ENCODE results near the gene RB1. TPM values are rescaled to one million over a fixed set of nuclear protein-coding genes. Genes with fewer than 3 reads are reported as not detected.
"Not testable (repeated sequence)": the region's sequence is repeated elsewhere in the genome, so short reads cannot be mapped to it uniquely, and the experiment has no call there.

RB1 gene
- polyA plus RNA-seq, 1 donor from 2014 or later, result 29.5 TPM

GRCh38 chr13:48448959-48449614 is 145.5 kb downstream of the RB1 start:
- no peak overlapping the region for H3K27ac ChIP-seq (ENCODE audit: low read length)
- no peaks in the 10 kb centered on the region for H3K9me3 ChIP-seq (ENCODE audit: low read length)
- H3K9me2 ChIP-seq (ENCODE audit: insufficient read depth, low read length), result no peaks in the 10 kb centered on the region
- H3F3A ChIP-seq (ENCODE audit: insufficient read depth, low read length, poor library complexity, severe bottlenecking), result no peaks in the 10 kb centered on the region
- H3K27me3 ChIP-seq (ENCODE audit: insufficient read depth, low read depth, low read length), result no peaks in the 10 kb centered on the region
- H4K20me1 ChIP-seq (ENCODE audit: insufficient read depth), result no peaks in the 10 kb centered on the region
- H3K4me2 ChIP-seq (ENCODE audit: low read length), result no peak overlapping the region
- no peaks in the 10 kb centered on the region for H3K79me2 ChIP-seq (replicated peaks; ENCODE audit: insufficient read depth, low read length)
- H3K9ac ChIP-seq (ENCODE audit: low read length), result no peak overlapping the region
- H3K4me3 ChIP-seq (ENCODE audit: low read length), result no peak overlapping the region
- no peak overlapping the region for H2AFZ ChIP-seq (ENCODE audit: low read depth, low read length)
- TF ChIP-seq TAF1 (IDR thresholded peaks at IDR 0.05; ENCODE audit: low read depth), result no peak
- no peak for TF ChIP-seq RAD21 (conservative IDR thresholded peaks at IDR 0.05)
- TF ChIP-seq EZH2 (IDR thresholded peaks at IDR 0.05; ENCODE audit: borderline replicate concordance, insufficient read depth, low read length, poor library complexity, severe bottlenecking), result no peak
- TF ChIP-seq POLR2AphosphoS5 (IDR thresholded peaks at IDR 0.05), result no peak
- TF ChIP-seq REST (IDR thresholded peaks at IDR 0.05; ENCODE audit: borderline replicate concordance), result no peak
- TF ChIP-seq EP300 (conservative IDR thresholded peaks at IDR 0.05; ENCODE audit: poor library complexity, severe bottlenecking), result no peak
- no peak for TF ChIP-seq SMC3 (conservative IDR thresholded peaks at IDR 0.05; ENCODE audit: poor library complexity)
- no peak for TF ChIP-seq MXI1 (conservative IDR thresholded peaks at IDR 0.05; ENCODE audit: poor library complexity, severe bottlenecking)
- TF ChIP-seq CTCF (IDR thresholded peaks at IDR 0.05; ENCODE audit: poor library complexity, severe bottlenecking), result no peak
- H3K36me3 ChIP-seq (ENCODE audit: insufficient read depth, low read length), result no peaks in the 10 kb centered on the region

GRCh38 chr13:48449656-48450055 is 146.1 kb downstream of the RB1 start:
- Histone ChIP-seq H3K4me3 (ENCODE audit: low read length) (no peak overlapping the region), H3K79me2 (replicated peaks; ENCODE audit: insufficient read depth, low read length) (no peaks in the 10 kb centered on the region), H3K4me2 (ENCODE audit: low read length) (no peak overlapping the region), H4K20me1 (ENCODE audit: insufficient read depth) (no peaks in the 10 kb centered on the region), H3K9me2 (ENCODE audit: insufficient read depth, low read length) (no peaks in the 10 kb centered on the region), H3K36me3 (ENCODE audit: insufficient read depth, low read length) (no peaks in the 10 kb centered on the region), H2AFZ (ENCODE audit: low read depth, low read length) (no peak overlapping the region), H3F3A (ENCODE audit: insufficient read depth, low read length, poor library complexity, severe bottlenecking) (no peaks in the 10 kb centered on the region), H3K27me3 (ENCODE audit: insufficient read depth, low read depth, low read length) (no peaks in the 10 kb centered on the region), H3K9me3 (ENCODE audit: low read length) (no peaks in the 10 kb centered on the region), H3K27ac (ENCODE audit: low read length) (no peak overlapping the region), H3K9ac (ENCODE audit: low read length) (no peak overlapping the region)
- no peak for TF ChIP-seq REST (IDR thresholded peaks at IDR 0.05; ENCODE audit: borderline replicate concordance)
- TF ChIP-seq MXI1 (conservative IDR thresholded peaks at IDR 0.05; ENCODE audit: poor library complexity, severe bottlenecking), result no peak
- no peak for TF ChIP-seq CTCF (IDR thresholded peaks at IDR 0.05; ENCODE audit: poor library complexity, severe bottlenecking)
- no peak for TF ChIP-seq SMC3 (conservative IDR thresholded peaks at IDR 0.05; ENCODE audit: poor library complexity)
- no peak for TF ChIP-seq EZH2 (IDR thresholded peaks at IDR 0.05; ENCODE audit: borderline replicate concordance, insufficient read depth, low read length, poor library complexity, severe bottlenecking)
- TF ChIP-seq TAF1 (IDR thresholded peaks at IDR 0.05; ENCODE audit: low read depth), result no peak
- no peak for TF ChIP-seq POLR2AphosphoS5 (IDR thresholded peaks at IDR 0.05)
- no peak for TF ChIP-seq RAD21 (conservative IDR thresholded peaks at IDR 0.05)
- no peak for TF ChIP-seq EP300 (conservative IDR thresholded peaks at IDR 0.05; ENCODE audit: poor library complexity, severe bottlenecking)

- not testable (repeated sequence) for H3K9me2 ChIP-seq (ENCODE audit: insufficient read depth, low read length); H3K4me3 ChIP-seq (ENCODE audit: low read length); H3K4me2 ChIP-seq (ENCODE audit: low read length); H4K20me1 ChIP-seq (ENCODE audit: insufficient read depth); H3K9me3 ChIP-seq (ENCODE audit: low read length); H2AFZ ChIP-seq (ENCODE audit: low read depth, low read length); H3K9ac ChIP-seq (ENCODE audit: low read length); H3K27ac ChIP-seq (ENCODE audit: low read length); H3K79me2 ChIP-seq (replicated peaks; ENCODE audit: insufficient read depth, low read length); H3F3A ChIP-seq (ENCODE audit: insufficient read depth, low read length, poor library complexity, severe bottlenecking); H3K27me3 ChIP-seq (ENCODE audit: insufficient read depth, low read depth, low read length); H3K36me3 ChIP-seq (ENCODE audit: insufficient read depth, low read length)
Measured at GRCh38 chr13:48451196-48451595, 147.6 kb downstream of the RB1 start.

Data from neural cell (in vitro differentiated cells).